DOHH2 (cell line): ENCODE measurements around the gene FBN2.

ENCODE experiments used
- EZH2phosphoT487 ChIP-seq: fragments of 200-600 bp; sonication (generic); IDR thresholded peaks from 2 replicates; pipeline ENCODE4 v1.6.1; 2017; ENCODE audit warnings: borderline replicate concordance, mild to moderate bottlenecking, antibody characterized with exemption, low read length, moderate library complexity, mixed read lengths
- TF ChIP-seq, protein P1 (sequence below): fragments of 200-600 bp; sonication (generic); IDR thresholded peaks from one replicate; pipeline ENCODE4 v1.5.1; 2014; ENCODE audit warnings: antibody characterized with exemption, mild to moderate bottlenecking, low read depth, low read length; ENCODE audit not compliant: poor library complexity, severe bottlenecking

DNA sequence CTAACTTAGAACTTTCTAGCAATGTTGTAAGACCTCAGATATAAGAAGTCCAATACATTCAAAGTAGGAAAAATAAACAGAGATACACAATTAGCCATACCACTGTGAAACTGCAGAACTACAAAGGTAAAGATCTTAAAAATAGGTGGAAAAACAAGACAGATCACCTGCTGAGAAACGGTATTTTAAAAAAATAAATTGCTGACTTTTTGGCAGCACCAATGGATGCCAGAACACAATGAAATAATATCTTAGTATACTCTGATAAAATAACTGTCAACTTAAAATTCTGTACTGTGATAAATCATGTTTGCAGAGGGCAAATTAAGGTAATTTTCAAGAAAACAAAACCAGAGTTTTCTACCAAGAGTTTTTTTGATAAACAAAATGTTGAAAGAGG lies 138.9 kb downstream of the FBN2 start:
- TF ChIP-seq, protein P1, sequence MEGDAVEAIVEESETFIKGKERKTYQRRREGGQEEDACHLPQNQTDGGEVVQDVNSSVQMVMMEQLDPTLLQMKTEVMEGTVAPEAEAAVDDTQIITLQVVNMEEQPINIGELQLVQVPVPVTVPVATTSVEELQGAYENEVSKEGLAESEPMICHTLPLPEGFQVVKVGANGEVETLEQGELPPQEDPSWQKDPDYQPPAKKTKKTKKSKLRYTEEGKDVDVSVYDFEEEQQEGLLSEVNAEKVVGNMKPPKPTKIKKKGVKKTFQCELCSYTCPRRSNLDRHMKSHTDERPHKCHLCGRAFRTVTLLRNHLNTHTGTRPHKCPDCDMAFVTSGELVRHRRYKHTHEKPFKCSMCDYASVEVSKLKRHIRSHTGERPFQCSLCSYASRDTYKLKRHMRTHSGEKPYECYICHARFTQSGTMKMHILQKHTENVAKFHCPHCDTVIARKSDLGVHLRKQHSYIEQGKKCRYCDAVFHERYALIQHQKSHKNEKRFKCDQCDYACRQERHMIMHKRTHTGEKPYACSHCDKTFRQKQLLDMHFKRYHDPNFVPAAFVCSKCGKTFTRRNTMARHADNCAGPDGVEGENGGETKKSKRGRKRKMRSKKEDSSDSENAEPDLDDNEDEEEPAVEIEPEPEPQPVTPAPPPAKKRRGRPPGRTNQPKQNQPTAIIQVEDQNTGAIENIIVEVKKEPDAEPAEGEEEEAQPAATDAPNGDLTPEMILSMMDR = no peak
- no peak for TF ChIP-seq EZH2phosphoT487
